Measurements from ENCODE around the gene KRT13. TPM values are rescaled to one million over a fixed set of nuclear protein-coding genes. Genes with fewer than 3 reads are reported as not detected.

Gene KRT13
- total RNA-seq, 1 donor from 2014 or later = 5.5 TPM

DNA sequence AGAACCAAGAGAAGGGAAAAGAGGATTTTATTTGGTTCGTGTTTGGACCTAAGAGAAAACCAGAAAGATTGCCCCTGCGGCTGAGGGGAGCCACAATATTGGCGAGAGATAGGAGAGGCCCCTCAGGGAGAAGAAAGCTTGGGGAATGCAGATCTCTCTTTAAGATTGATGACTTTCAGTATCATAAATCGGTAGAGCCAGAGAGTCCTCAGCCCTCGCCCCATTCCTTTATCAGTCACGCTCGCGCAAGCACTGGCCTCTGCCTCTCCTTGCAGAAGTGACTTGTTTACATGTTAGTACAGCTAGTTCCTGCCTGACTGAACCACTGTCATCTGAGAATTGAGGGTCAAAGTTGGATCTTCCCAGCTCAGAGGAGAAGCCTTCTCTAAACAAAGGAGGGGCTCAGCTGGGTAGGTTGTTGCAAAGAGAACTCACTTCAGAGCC lies 44.2 kb upstream of the KRT13 start:
- no peaks in the 10 kb centered on the region for H3K36me3 ChIP-seq
- DNase-seq = no peak
- TF ChIP-seq, protein P1, sequence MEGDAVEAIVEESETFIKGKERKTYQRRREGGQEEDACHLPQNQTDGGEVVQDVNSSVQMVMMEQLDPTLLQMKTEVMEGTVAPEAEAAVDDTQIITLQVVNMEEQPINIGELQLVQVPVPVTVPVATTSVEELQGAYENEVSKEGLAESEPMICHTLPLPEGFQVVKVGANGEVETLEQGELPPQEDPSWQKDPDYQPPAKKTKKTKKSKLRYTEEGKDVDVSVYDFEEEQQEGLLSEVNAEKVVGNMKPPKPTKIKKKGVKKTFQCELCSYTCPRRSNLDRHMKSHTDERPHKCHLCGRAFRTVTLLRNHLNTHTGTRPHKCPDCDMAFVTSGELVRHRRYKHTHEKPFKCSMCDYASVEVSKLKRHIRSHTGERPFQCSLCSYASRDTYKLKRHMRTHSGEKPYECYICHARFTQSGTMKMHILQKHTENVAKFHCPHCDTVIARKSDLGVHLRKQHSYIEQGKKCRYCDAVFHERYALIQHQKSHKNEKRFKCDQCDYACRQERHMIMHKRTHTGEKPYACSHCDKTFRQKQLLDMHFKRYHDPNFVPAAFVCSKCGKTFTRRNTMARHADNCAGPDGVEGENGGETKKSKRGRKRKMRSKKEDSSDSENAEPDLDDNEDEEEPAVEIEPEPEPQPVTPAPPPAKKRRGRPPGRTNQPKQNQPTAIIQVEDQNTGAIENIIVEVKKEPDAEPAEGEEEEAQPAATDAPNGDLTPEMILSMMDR (IDR thresholded peaks at IDR 0.05) = no peak
- H3K4me3 ChIP-seq = no peak overlapping the region
- no peaks in the 10 kb centered on the region for H3K9me3 ChIP-seq
- H3K27ac ChIP-seq = no peak overlapping the region
- intact Hi-C loops (cut with DNase I) = loop anchor here (5.0 kb wide), 1 partner anchor 98 kb away; no protein-coding TSS in a partner anchor
- ATAC-seq = no peak
- H3K4me1 ChIP-seq = peaks cover 14% of the 10 kb centered on the region
- H3K27me3 ChIP-seq = no peaks in the 10 kb centered on the region

DNA sequence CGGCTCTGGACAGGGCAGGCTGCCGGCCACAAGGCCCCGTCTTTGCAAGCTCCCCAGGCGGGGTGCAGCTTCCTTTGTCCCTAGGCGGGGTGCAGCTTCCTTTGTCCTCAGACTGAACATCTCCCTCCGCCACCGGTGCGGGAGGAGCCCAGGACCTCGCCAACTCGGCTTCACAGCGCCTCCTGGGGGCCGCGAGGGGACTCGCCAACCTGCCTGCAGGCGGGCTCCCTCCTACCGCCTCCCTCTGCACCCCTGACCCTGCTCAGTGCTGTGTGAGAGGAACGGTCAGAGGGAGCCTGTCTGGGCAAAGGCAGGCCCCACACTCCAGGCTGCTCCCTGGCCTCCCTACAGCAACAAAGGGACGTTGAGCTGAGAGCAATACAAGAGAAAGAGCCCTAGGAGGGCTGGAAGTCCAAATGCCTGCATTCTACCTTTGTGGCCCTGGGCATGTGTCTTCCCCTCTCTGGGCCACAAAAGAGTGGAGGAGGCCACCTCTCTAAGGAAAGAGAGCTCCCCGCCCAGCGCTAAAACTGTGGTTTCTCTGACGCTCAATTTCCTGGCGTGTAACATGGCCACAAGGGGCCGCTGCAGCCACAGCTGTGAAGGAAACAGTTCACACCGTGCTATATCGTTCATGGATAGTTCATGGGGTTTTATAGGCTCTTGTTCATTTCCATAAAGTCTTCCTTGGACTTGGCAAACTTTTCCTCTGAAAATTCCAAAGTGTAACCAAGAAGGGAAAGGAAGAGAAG lies 43.6 kb upstream of the KRT13 start:
- intact Hi-C loops (cut with DNase I) = loop anchor here (5.0 kb wide), 1 partner anchor 98 kb away; no protein-coding TSS in a partner anchor
- TF ChIP-seq, protein P1 (IDR thresholded peaks at IDR 0.05) = peak; percentile 87

DNA sequence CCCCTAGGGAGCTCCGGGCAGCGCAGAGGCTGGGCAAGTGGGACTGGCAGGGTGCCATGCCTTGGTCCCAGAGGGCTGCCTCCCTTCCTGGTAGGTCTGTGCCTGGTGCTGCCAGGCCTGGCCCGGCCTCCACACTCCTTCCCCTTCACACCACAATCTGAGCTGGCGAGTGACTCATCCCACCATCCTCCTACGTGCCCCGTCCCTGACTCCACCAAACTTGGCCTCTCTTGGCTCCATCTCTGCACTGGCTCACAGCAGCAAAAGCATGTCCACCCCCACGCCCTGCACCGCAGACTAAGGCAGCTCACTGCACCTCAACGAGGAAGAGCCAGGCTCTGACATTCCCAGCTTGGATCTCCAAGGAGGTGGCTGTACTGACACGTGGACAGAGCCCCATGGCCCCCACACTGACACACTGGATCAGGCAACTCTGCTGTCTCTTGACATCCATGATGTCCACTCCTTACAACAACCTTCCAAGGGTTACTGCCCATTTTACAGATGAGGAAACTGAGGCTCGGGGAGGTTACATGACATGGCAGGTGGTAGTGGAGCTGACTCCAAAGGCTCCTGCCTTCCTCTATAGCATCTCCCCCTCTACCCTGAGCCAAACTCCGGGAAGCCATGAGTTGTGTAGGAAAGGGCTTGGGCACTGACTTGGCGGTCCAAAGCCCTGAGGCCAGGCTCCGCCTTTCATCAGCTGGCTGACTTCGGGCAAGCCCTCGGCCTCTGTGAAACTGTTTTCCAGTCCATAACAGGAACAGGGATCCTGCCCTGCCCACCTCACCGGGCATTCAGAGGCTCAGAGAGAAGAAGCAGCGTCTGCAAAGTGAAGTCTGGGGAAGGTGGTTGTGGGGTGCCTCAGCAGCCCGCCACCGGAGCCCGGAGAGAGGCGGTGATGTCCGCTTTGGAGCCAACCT lies 42.8 kb upstream of the KRT13 start:
- Histone ChIP-seq H3K9me3 (no peaks in the 10 kb centered on the region), H3K4me1 (peaks cover 14% of the 10 kb centered on the region), H3K27ac (no peak overlapping the region), H3K27me3 (no peaks in the 10 kb centered on the region), H3K4me3 (peak overlapping the region; percentile 23), H3K36me3 (no peaks in the 10 kb centered on the region)
- DNase-seq (peak; percentile 76), ATAC-seq (peak; percentile 68)
- TF ChIP-seq, protein P1 (IDR thresholded peaks at IDR 0.05) = no peak
- intact Hi-C loops (cut with DNase I) = loop anchor here (5.0 kb wide), 1 partner anchor 99 kb away; no protein-coding TSS in a partner anchor

More for the DNA sequence above, 43.6 kb upstream of the KRT13 start:
- Histone ChIP-seq H3K4me3 (peak overlapping the region; percentile 23), H3K27ac (peak overlapping the region; percentile 28), H3K4me1 (peaks cover 14% of the 10 kb centered on the region), H3K9me3 (no peaks in the 10 kb centered on the region), H3K27me3 (no peaks in the 10 kb centered on the region), H3K36me3 (no peaks in the 10 kb centered on the region)
- DNase-seq (peak; percentile 92), ATAC-seq (peak; percentile 92)

DNA sequence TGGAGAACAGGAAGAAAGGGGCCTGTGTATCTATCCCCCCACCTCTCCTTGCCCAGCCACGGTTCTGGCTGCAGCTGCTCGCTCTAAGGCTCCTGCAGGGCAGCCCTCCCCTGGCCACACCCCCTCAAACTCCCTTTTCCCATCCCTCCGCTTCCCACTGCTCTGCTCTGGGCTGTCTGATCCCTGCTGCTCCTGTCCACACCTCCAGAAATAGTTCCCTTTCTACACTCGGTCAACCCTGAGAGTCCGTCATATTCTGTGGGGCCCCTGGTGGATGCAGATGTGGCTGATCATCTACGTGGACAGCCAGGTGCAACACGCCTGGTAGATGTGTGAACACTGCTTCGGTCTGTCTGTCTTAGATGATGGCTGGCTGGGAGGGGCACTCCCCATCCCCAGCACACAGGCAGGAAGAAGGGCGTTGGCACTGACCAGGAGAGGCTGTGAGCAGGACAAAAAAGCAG lies 42.0 kb upstream of the KRT13 start:
- H3K27me3 ChIP-seq = no peaks in the 10 kb centered on the region
- no peak overlapping the region for H3K27ac ChIP-seq
- no peaks in the 10 kb centered on the region for H3K36me3 ChIP-seq
- intact Hi-C loops (cut with DNase I) = loop anchor here (5.0 kb wide), 1 partner anchor 100 kb away; no protein-coding TSS in a partner anchor
- H3K9me3 ChIP-seq = no peaks in the 10 kb centered on the region
- no peak for ATAC-seq
- TF ChIP-seq, protein P1 (IDR thresholded peaks at IDR 0.05) = no peak
- H3K4me3 ChIP-seq = no peak overlapping the region
- peaks cover 14% of the 10 kb centered on the region for H3K4me1 ChIP-seq
- DNase-seq = no peak

DNA sequence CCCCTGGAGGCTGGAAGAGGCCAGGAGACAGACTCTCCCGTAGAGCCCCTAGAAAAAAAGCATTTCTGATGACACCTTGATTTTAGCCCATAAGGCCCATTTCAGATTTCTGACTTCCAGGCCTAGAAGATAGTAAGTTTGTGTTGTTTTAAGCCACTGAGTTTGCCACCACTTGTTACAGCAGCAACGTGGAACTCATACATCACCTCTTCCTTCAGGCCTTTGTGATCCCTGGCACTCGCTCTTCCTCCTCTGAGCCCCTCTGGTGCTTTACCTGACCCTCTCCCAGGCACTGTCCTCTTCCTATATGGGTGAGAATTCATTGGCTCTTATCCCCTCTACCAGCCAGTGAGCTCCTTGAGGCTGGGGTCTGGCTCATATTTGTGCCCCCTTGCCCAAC lies 41.4 kb upstream of the KRT13 start:
- Histone ChIP-seq H3K4me1 (peaks cover 14% of the 10 kb centered on the region), H3K36me3 (no peaks in the 10 kb centered on the region), H3K4me3 (no peak overlapping the region), H3K27me3 (no peaks in the 10 kb centered on the region), H3K9me3 (no peaks in the 10 kb centered on the region), H3K27ac (no peak overlapping the region)
- TF ChIP-seq, protein P1 (IDR thresholded peaks at IDR 0.05) = no peak
- intact Hi-C loops (cut with DNase I) = loop anchor here (5.0 kb wide), 1 partner anchor 100 kb away; no protein-coding TSS in a partner anchor
- DNase-seq (no peak), ATAC-seq (no peak)

All from upper lobe of right lung (tissue), 1 donor.